Progenitor cell of endocrine pancreas (in vitro differentiated cells): ENCODE measurements around the gene ACTR1B. TPM values are rescaled to one million over a fixed set of nuclear protein-coding genes. Genes with fewer than 3 reads are reported as not detected.

ENCODE experiments used
- DNase-seq: peaks from one replicate; pipeline ENCODE4 v3.0.0; 2021; ENCODE audit warnings: low spot score; ENCODE audit not compliant: unreplicated experiment
- H3K27ac Mint-ChIP-seq: 2 replicates; pipeline ENCODE4 v1.8.0; 2021; ENCODE audit warnings: mild to moderate bottlenecking, moderate library complexity, mixed read lengths
- H3K27me3 Mint-ChIP-seq: 2 replicates; pipeline ENCODE4 v1.8.0; 2021; ENCODE audit warnings: mixed read lengths
- H3K36me3 Mint-ChIP-seq: 2 replicates; pipeline ENCODE4 v1.8.0; 2022; ENCODE audit warnings: mixed read lengths; ENCODE audit not compliant: insufficient read depth
- H3K4me1 Mint-ChIP-seq: 2 replicates; pipeline ENCODE4 v1.8.0; 2021; ENCODE audit warnings: low read depth, mixed read lengths
- H3K4me3 Mint-ChIP-seq: 2 replicates; pipeline ENCODE4 v1.8.0; 2021; ENCODE audit warnings: low read depth, mild to moderate bottlenecking, moderate library complexity, mixed read lengths
- H3K9me3 Mint-ChIP-seq: 2 replicates; pipeline ENCODE4 v1.8.0; 2021; ENCODE audit warnings: low read depth, mixed read lengths
- CTCF ChIP-seq: fragments of 200-600 bp; sonication (generic); IDR thresholded peaks from one replicate; pipeline ENCODE4 v1.5.0; 2021; ENCODE audit warnings: antibody characterized with exemption, mild to moderate bottlenecking; ENCODE audit not compliant: unreplicated experiment
- total RNA-seq: library from RNA; stranded (reverse); gene quantifications from 2 replicates; pipeline ENCODE4 v1.2.1, GENCODE V29; 2021

ACTR1B gene
- total RNA-seq, 1 donor from 2014 or later = 88.5 TPM

GRCh38 chr2:97660044-97660774, 3.6 kb downstream of the ACTR1B start:
- peaks cover 18% of the 10 kb centered on the region for H3K36me3 Mint-ChIP-seq
- peaks cover 17% of the 10 kb centered on the region for H3K4me1 Mint-ChIP-seq
- no peaks in the 10 kb centered on the region for H3K27me3 Mint-ChIP-seq
- no peak for DNase-seq
- no peak overlapping the region for H3K27ac Mint-ChIP-seq
- no peak for TF ChIP-seq CTCF
- no peak overlapping the region for H3K4me3 Mint-ChIP-seq
- H3K9me3 Mint-ChIP-seq = peaks cover 2% of the 10 kb centered on the region

DNA sequence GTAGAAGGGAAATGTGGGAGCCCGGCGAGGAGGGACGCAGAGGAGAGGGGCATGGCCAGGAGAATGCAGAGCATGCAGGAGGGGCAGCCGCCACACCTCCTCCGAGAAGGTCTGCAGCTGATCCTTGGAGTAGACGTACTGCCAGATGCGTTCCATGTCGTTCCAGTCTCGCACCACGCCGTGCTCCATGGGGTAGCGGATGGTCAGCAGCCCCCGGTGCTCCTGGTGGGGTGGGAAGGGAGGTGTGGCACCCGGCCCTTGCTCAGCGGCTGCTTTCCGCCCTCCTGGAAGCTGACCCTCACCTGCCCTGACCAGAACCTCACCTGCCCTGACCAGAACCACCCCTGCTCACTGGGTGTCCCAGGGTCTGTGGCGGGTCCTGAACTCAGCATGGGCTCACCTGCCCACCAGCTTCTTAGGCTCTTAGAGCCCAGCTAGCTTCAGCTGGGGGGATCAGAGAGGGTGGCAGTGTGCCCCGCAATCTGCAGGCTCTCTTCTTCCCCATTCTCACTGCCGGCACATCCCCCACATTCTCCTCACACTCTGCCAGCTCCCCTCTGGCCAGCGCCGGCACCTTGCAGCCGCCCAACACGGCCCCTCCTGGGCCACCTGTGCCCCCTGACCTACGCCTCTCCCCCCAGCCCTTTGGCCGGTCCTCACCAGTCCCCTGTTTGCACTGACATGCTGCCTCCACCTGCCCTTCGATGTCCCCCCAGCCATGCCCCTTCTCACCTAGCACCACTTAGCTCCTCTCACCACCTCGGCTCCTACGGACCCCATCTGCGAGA, 4.4 kb downstream of the ACTR1B start:
- Mint-ChIP-seq H3K4me1 (peaks cover 17% of the 10 kb centered on the region), H3K9me3 (peaks cover 8% of the 10 kb centered on the region), H3K27ac (no peak overlapping the region), H3K27me3 (no peaks in the 10 kb centered on the region), H3K36me3 (peaks cover 26% of the 10 kb centered on the region), H3K4me3 (no peak overlapping the region)
- no peak for DNase-seq
- no peak for TF ChIP-seq CTCF

- no peaks in the 10 kb centered on the region for H3K27me3 Mint-ChIP-seq
- peaks cover 33% of the 10 kb centered on the region for H3K36me3 Mint-ChIP-seq
- no peak for TF ChIP-seq CTCF
- no peak overlapping the region for H3K4me3 Mint-ChIP-seq
- H3K9me3 Mint-ChIP-seq = peaks cover 15% of the 10 kb centered on the region
- DNase-seq = no peak
- H3K27ac Mint-ChIP-seq = no peak overlapping the region
- H3K4me1 Mint-ChIP-seq = peaks cover 17% of the 10 kb centered on the region
Observed at GRCh38 chr2:97658691-97659157, 5.1 kb downstream of the ACTR1B start.

DNA sequence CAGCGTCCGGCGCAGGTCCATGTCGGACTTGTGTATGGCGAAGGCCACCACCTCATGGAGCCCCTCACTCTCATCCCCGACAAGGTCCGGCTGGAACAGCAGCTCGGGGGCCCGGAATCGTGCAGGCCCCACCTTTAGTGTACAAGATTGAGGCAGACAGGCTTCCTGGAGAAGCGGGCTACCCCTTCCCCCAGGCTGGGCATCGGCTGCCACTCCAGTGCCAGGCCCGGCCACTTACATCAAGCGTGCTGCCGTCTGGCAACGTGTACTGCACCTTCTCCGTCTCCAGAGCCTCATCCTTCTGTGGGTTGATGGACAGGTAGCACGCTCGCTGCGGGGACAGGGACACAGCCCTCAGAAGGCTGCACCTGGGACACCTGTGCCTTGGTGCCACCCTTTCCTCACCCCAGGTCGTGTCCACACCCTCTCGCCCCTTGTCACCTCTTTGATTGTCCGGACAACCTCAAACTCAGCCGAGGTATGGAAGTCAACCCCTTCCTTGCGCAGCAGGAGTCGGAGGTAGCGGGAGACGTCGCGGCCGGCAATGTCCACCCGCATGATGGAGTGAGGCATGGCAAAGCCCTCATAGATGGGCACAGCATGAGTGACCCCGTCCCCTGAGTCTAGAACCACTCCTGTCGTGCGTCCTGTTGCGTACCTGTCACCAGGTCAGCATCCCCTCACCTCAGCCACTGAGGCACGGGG, 5.7 kb downstream of the ACTR1B start:
- no peak overlapping the region for H3K4me3 Mint-ChIP-seq
- peaks cover 17% of the 10 kb centered on the region for H3K4me1 Mint-ChIP-seq
- TF ChIP-seq CTCF = no peak
- no peaks in the 10 kb centered on the region for H3K27me3 Mint-ChIP-seq
- peaks cover 20% of the 10 kb centered on the region for H3K9me3 Mint-ChIP-seq
- peaks cover 37% of the 10 kb centered on the region for H3K36me3 Mint-ChIP-seq
- DNase-seq = no peak
- no peak overlapping the region for H3K27ac Mint-ChIP-seq
